ENCODE data around the gene OSBPL2. TPM values are rescaled to one million over a fixed set of nuclear protein-coding genes. Genes with fewer than 3 reads are reported as not detected.

OSBPL2 gene
- total RNA-seq, 1 donor: 21.1 TPM

DNA sequence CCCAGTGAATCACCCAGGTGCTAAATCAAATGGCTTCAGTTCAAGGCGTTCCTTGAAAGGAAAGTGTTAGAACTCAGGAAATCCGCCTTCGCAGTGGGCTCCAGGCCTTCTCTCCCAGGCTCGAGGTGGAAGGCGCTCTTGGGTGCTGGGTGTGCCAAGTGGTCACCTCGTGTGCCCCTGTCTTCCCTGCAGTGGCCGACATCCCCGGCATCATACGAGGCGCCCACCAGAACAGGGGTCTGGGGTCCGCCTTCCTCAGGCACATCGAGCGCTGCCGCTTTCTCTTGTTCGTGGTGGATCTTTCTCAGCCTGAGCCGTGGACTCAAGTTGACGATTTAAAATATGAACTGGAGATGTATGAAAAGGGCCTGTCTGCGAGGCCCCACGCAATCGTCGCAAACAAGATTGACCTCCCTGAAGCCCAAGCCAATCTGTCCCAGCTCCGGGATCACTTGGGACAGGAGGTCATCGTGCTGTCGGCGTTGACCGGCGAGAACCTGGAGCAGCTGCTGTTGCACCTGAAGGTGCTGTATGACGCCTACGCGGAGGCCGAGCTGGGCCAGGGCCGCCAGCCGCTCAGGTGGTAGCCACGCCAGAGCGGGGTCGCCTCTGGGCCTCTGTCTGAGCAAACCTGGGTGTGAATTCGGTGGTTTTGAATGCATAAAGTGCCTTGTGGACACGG lies 37.7 kb upstream of the OSBPL2 start:
- TF ChIP-seq, protein P1, sequence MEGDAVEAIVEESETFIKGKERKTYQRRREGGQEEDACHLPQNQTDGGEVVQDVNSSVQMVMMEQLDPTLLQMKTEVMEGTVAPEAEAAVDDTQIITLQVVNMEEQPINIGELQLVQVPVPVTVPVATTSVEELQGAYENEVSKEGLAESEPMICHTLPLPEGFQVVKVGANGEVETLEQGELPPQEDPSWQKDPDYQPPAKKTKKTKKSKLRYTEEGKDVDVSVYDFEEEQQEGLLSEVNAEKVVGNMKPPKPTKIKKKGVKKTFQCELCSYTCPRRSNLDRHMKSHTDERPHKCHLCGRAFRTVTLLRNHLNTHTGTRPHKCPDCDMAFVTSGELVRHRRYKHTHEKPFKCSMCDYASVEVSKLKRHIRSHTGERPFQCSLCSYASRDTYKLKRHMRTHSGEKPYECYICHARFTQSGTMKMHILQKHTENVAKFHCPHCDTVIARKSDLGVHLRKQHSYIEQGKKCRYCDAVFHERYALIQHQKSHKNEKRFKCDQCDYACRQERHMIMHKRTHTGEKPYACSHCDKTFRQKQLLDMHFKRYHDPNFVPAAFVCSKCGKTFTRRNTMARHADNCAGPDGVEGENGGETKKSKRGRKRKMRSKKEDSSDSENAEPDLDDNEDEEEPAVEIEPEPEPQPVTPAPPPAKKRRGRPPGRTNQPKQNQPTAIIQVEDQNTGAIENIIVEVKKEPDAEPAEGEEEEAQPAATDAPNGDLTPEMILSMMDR (IDR thresholded peaks at IDR 0.05; ENCODE audit: insufficient read depth, low read length): no peak
- no peak for DNase-seq (ENCODE audit: low read depth)
- no peak overlapping the region for H3K4me3 ChIP-seq (ENCODE audit: low read depth, low read length)

- TF ChIP-seq, protein P1 (IDR thresholded peaks at IDR 0.05; ENCODE audit: insufficient read depth, low read length): no peak
- no peak for DNase-seq (ENCODE audit: low read depth)
- H3K4me3 ChIP-seq (ENCODE audit: low read depth, low read length): no peak overlapping the region
Measured at GRCh38 chr20:62201173-62202082, 36.9 kb upstream of the OSBPL2 start.

DNA sequence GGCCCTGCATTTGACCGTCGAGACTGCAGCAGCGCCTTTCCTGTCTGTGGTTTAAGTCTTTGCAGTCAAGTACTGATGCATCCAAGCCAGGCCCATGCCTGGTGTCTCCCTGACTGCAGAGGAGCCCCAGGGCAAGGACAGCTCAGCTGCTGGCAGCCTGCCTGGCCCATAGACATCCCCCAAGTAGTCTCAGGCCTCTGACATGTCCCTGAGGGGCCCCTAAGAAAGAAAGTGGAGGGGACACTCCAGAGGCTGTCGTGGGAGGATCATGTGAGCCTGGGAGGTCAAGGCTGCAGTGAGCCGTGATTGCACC lies 36.3 kb upstream of the OSBPL2 start:
- TF ChIP-seq, protein P1 (IDR thresholded peaks at IDR 0.05; ENCODE audit: insufficient read depth, low read length): no peak
- DNase-seq (ENCODE audit: low read depth): no peak
- H3K4me3 ChIP-seq (ENCODE audit: low read depth, low read length): no peak overlapping the region

DNA sequence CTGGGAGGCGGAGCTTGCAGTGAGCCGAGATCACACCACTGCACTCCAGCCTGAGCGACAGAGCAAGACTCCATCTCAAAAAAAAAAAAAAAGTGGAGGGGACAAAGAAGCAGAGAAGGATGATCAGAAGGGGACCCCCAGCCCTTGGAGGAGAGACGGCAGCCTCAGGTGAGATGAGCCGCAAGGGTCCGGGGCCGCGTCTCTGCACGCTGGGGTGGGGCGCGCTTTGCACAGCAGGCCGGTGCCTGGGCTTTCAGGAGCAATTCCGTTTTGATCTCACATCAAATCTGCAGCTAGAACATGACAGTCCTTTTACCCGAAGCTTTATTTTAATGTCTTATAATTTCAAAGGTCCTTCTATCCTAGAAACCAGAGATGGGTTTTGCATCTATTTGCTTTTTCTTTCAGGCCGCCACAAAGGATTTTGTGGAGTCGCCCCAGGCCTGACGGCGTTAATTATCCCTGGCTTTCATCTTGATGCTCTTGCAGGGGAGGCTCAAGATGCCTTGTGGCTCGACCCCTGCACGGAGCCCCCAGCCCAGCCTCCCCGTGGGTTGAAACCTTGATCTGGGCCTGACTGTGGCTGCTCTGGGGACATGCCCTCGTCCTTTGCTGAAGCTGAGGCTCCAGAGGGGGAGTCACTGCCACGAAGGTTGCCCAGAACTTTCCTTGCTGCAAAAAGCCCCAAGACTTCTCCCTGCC lies 35.5 kb upstream of the OSBPL2 start:
- DNase-seq (ENCODE audit: low read depth): no peak
- TF ChIP-seq, protein P1 (IDR thresholded peaks at IDR 0.05; ENCODE audit: insufficient read depth, low read length): no peak
- no peak overlapping the region for H3K4me3 ChIP-seq (ENCODE audit: low read depth, low read length)

- TF ChIP-seq, protein P1 (IDR thresholded peaks at IDR 0.05; ENCODE audit: insufficient read depth, low read length): no peak
- no peak overlapping the region for H3K4me3 ChIP-seq (ENCODE audit: low read depth, low read length)
- no peak for DNase-seq (ENCODE audit: low read depth)
Measured at GRCh38 chr20:62203378-62204030, 34.8 kb upstream of the OSBPL2 start.

DNA sequence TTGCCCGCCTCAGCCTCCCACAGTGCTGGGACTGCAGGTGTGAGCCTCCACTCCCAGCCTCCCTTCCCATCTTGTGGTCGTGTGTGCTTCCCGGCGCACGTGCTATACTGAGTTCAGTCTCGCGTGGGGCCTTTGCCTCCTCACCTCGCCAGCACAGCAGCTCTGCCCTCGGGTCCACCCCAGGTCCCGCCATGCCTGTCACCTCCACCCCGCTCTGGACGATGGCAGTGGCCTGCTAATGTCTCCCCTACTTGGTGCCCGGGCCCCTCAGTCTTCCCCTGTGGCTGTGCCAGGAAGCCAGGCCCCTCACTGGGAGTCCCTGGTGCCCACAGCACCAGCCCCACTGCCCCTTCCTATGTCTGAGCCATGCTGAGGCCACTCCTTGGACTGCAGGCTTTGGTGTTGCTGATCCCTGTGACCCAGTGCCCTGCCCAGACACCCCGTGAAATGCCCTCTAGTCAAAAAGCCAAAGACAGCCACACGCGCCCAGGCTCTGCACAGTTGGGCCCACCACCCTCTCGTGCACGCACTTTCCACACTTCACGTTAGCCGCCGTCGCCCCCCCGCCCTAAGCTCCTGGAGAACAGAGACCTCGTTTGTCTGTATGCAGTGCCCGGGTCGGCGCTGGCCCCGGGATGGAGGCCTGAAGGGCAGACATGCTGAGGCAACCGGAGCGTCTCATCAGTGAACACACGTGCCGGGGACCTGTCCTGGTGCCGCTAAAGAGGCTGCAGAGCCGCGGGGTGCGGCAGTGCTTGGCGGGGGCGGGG lies 32.5 kb upstream of the OSBPL2 start:
- H3K4me3 ChIP-seq (ENCODE audit: low read depth, low read length): no peak overlapping the region
- TF ChIP-seq, protein P1 (IDR thresholded peaks at IDR 0.05; ENCODE audit: insufficient read depth, low read length): no peak
- no peak for DNase-seq (ENCODE audit: low read depth)
